PC-3 (cell line): ENCODE results near the gene FSD1L.

ENCODE experiments used
- CTCF ChIP-seq: fragments of 300-600 bp; sonication (generic); conservative IDR thresholded peaks from 2 replicates; pipeline ENCODE4 v1.5.1; 2017; ENCODE audit warnings: antibody characterized with exemption, low read depth, mild to moderate bottlenecking, low read length
- EZH2 ChIP-seq: fragments of 300-600 bp; sonication (generic); IDR thresholded peaks from one replicate; pipeline ENCODE4 v1.6.1; 2017; ENCODE audit warnings: antibody characterized with exemption, mild to moderate bottlenecking, low read length; ENCODE audit not compliant: unreplicated experiment

GRCh38 chr9:105447386-105447813 is 434 bp upstream of the FSD1L start:
- TF ChIP-seq CTCF = no peak
- no peak for TF ChIP-seq EZH2
